GM18519 (cell line): ENCODE measurements around the gene ECE2.

Experiments
- ATAC-seq: cut with Tn5 transposase; IDR thresholded peaks from one replicate; pipeline ENCODE4 v1.9.1; 2021; ENCODE audit warnings: mild to moderate bottlenecking, moderate library complexity; ENCODE audit not compliant: unreplicated experiment, low FRiP score

ECE2 gene

GRCh38 chr3:184275961-184276910 lies at the start of gene ECE2:
TSS of gene ECE2 (plus strand) at chr3:184276022. CDS start at chr3:184276154, 132 bp downstream.
- ATAC-seq, result no peak

GRCh38 chr3:184227481-184227935 lies 48.3 kb upstream of the ECE2 start:
- ATAC-seq, result no peak

GRCh38 chr3:184228376-184229137 lies 47.3 kb upstream of the ECE2 start:
- no peak for ATAC-seq

- ATAC-seq, result no peak
Observed at GRCh38 chr3:184229394-184230080, 46.3 kb upstream of the ECE2 start, which contains the start of gene VWA5B2. TSS of gene VWA5B2 (plus strand) at chr3:184229585. CDS start at chr3:184230529, 944 bp downstream.

- ATAC-seq, result no peak
Observed at GRCh38 chr3:184230081-184230602, 45.7 kb upstream of the ECE2 start.

GRCh38 chr3:184230603-184231528 lies 45.0 kb upstream of the ECE2 start:
- no peak for ATAC-seq

- ATAC-seq, result no peak
Observed at GRCh38 chr3:184231671-184232070, 44.2 kb upstream of the ECE2 start.

- no peak for ATAC-seq
Observed at GRCh38 chr3:184233127-184233843, 42.5 kb upstream of the ECE2 start.

- no peak for ATAC-seq
Observed at GRCh38 chr3:184234224-184234623, 41.6 kb upstream of the ECE2 start.

GRCh38 chr3:184234671-184235380 lies 41.0 kb upstream of the ECE2 start:
- no peak for ATAC-seq

GRCh38 chr3:184235381-184236032 lies 40.3 kb upstream of the ECE2 start:
- ATAC-seq, result no peak

- no peak for ATAC-seq
Observed at GRCh38 chr3:184236033-184236410, 39.8 kb upstream of the ECE2 start.

GRCh38 chr3:184236636-184237035 lies 39.2 kb upstream of the ECE2 start:
- no peak for ATAC-seq

GRCh38 chr3:184237211-184237610 lies 38.6 kb upstream of the ECE2 start:
- ATAC-seq, result no peak

- ATAC-seq, result no peak
Observed at GRCh38 chr3:184237807-184238206, 38.0 kb upstream of the ECE2 start.

GRCh38 chr3:184238246-184238818 lies 37.5 kb upstream of the ECE2 start:
- ATAC-seq, result no peak

- ATAC-seq, result no peak
Observed at GRCh38 chr3:184239221-184239620, 36.6 kb upstream of the ECE2 start.
